HCT116 (cell line): ENCODE results near the gene COMMD9.

ENCODE experiments used
- CEBPB ChIP-seq: IDR thresholded peaks from 2 replicates; pipeline ENCODE4 v1.6.1; 2012; ENCODE audit warnings: low read depth
- CTCF ChIP-seq, 3 experiments: fragments of 200-600 bp in 1 of 3; sonication (generic) in 1 of 3; IDR thresholded peaks in 2 of 3; conservative IDR thresholded peaks in 1 of 3; 2 replicates each; pipeline ENCODE4 v1.5.1; 2012 to 2017; ENCODE audit warnings: low read depth in 2 of 3, low read length in 2 of 3, antibody characterized with exemption in 1 of 3, borderline replicate concordance in 1 of 3, control low read depth in 1 of 3, mild to moderate bottlenecking in 1 of 3, mixed read lengths in 1 of 3, mixed run types in 1 of 3, moderate library complexity in 1 of 3; ENCODE audit not compliant: insufficient read depth in 1 of 3
- EGR1 ChIP-seq: IDR thresholded peaks from 2 replicates; pipeline ENCODE4 v1.6.1; 2012; ENCODE audit warnings: low read depth
- EZH2 ChIP-seq: fragments of 200-600 bp; sonication (generic); IDR thresholded peaks from 2 replicates; pipeline ENCODE4 v1.6.1; 2017; ENCODE audit warnings: antibody characterized with exemption, mixed run types
- POLR2A ChIP-seq: IDR thresholded peaks from 2 replicates; pipeline ENCODE4 v1.7.0; 2011; ENCODE audit warnings: borderline replicate concordance; ENCODE audit not compliant: insufficient read depth, insufficient read length; ENCODE audit errors: extremely low read depth
- POLR2AphosphoS5 ChIP-seq: IDR thresholded peaks from 2 replicates; pipeline ENCODE4 v1.6.1; 2011; ENCODE audit warnings: mild to moderate bottlenecking, low read depth, low read length, moderate library complexity
- TCF7L2 ChIP-seq: IDR thresholded peaks from 2 replicates; pipeline ENCODE4 v1.7.0; 2011; ENCODE audit warnings: borderline replicate concordance, inconsistent platforms; ENCODE audit not compliant: insufficient read depth, insufficient read length; ENCODE audit errors: extremely low read depth
- TF ChIP-seq, protein P1 (sequence below): IDR thresholded peaks from 2 replicates; pipeline ENCODE4 v1.6.1; 2012; ENCODE audit warnings: low read depth

GRCh38 chr11:36264011-36264972 is 24.9 kb downstream of the COMMD9 start:
- TF ChIP-seq CTCF (IDR thresholded peaks at IDR 0.05 in 2 of 3, conservative IDR thresholded peaks at IDR 0.05 in 1 of 3; ENCODE audit: borderline replicate concordance in 1 of 3, insufficient read depth in 1 of 3, low read depth in 2 of 3, low read length in 2 of 3), result no peak
- TF ChIP-seq POLR2A, result no peak
- TF ChIP-seq EZH2, result no peak
- no peak for TF ChIP-seq EGR1
- TF ChIP-seq CEBPB, result no peak
- TF ChIP-seq POLR2AphosphoS5, result no peak
- no peak for TF ChIP-seq TCF7L2
- TF ChIP-seq, protein P1, sequence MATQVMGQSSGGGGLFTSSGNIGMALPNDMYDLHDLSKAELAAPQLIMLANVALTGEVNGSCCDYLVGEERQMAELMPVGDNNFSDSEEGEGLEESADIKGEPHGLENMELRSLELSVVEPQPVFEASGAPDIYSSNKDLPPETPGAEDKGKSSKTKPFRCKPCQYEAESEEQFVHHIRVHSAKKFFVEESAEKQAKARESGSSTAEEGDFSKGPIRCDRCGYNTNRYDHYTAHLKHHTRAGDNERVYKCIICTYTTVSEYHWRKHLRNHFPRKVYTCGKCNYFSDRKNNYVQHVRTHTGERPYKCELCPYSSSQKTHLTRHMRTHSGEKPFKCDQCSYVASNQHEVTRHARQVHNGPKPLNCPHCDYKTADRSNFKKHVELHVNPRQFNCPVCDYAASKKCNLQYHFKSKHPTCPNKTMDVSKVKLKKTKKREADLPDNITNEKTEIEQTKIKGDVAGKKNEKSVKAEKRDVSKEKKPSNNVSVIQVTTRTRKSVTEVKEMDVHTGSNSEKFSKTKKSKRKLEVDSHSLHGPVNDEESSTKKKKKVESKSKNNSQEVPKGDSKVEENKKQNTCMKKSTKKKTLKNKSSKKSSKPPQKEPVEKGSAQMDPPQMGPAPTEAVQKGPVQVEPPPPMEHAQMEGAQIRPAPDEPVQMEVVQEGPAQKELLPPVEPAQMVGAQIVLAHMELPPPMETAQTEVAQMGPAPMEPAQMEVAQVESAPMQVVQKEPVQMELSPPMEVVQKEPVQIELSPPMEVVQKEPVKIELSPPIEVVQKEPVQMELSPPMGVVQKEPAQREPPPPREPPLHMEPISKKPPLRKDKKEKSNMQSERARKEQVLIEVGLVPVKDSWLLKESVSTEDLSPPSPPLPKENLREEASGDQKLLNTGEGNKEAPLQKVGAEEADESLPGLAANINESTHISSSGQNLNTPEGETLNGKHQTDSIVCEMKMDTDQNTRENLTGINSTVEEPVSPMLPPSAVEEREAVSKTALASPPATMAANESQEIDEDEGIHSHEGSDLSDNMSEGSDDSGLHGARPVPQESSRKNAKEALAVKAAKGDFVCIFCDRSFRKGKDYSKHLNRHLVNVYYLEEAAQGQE, result no peak
